Measurements from ENCODE around the gene CDHR3.

CDHR3 gene

DNA sequence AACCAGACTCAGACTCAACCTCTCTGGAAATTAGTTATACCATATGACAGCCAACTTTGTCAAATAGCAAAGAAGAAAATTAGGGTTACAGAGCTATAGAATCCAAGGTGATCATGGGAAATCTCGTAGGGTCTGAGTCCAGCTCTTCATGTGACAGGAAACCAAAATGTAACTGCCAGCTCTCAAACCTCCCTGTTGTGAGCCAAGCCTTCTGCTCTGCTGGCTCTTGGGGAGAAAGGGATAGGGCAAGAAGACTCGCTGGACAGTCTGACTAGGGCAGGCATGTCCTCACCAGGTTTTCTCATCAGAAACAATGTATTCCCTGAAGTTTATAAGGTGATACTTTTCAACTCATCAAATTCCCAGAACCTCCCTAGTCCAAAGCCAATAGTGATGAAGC lies 63.0 kb downstream of the CDHR3 start:
- no peak for DNase-seq (ENCODE audit: low read depth)

DNA sequence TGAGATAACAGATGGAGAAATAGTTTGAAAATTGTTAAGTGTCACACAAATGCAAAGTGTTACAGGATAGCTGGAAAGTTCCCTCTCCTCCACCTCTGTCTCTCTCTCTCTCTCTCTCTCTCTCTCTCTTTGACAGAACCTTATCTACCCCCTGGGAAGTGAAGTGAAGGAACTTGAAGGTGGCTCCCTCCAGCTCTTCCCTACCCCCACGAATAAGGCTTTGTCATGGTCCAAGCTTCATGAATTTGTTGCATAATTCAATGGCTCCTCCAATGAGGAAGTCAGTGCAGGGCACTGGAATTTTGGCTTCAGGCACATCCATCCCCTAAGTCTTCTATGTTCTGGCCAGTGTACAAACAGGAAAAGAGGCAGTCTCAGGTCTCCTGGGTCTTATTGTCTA lies 66.4 kb downstream of the CDHR3 start:
- DNase-seq (ENCODE audit: low read depth): no peak

DNA sequence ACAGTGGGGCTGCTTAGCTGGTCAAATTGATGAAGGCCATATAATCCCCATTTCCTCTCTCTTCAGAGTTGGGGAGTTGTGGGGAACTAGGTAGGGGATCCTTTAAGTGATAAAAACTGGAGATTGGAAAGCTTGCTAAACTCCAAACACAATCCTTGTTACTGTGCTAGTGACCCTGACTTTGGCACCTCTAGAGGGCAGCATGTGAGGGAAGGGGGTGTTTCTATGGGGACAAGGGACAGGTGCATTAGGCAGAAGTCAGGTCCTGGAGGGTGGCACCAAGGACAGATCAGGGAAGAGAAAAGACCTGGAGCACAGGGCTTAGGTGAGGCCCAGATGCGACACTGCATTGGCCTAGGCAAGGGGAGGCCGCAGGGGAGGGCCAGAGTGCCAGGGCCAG lies 66.9 kb downstream of the CDHR3 start:
- DNase-seq (ENCODE audit: low read depth): no peak

DNA sequence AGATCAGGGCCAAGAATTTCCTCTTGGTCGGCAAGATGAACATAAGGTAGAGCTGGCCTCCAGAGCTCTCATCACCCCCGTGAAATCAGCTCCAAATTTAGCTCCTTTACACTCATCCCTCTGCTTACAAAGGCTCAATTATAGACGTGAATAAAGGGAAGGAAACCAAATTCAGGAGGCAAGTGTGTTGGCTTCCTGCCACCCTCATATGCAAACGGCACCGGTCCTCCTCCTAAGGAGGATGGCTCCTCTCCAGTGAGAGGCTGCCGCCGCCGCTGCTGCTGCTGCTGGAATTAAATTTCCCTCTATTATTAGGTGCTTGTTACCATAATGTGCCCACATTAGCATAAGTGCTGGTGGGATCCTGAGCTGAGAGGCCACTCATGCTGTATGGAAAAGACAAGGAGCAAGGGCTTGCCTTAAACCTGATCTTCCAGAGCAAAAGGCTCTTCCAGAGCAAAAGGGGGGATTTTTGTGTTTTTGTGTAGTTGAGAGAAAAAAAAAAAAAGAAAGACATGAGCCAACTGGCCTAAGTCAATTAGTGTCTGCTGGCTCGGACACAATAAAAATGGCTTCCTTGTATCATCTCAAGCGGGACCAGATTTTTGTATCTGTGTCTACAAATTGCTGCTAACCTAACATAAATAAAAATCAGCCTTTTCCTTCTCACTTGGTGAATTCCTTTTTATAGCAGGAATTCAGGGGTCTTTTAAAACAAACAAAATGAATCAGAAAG lies 68.4 kb downstream of the CDHR3 start:
- DNase-seq (ENCODE audit: low read depth): no peak

DNA sequence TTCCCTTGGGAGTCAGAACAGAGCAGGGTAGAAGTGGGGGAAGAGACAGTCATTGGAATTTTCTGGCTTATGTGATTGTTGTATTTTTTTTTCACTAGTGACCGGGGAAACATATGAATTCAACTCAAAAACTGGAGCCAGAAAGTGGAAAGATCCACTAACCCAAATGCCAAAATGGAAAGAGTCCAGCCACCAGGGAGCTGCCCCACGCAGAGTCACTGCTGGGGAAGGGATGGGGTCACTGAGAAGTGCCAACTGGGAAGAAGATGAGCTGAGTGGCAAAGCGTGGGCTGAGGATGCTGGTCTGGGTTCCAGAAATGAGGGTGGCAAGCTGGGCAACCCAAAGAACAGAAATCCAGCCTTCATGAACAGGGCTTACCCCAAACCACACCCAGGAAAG lies 69.2 kb downstream of the CDHR3 start:
- no peak for DNase-seq (ENCODE audit: low read depth)

DNA sequence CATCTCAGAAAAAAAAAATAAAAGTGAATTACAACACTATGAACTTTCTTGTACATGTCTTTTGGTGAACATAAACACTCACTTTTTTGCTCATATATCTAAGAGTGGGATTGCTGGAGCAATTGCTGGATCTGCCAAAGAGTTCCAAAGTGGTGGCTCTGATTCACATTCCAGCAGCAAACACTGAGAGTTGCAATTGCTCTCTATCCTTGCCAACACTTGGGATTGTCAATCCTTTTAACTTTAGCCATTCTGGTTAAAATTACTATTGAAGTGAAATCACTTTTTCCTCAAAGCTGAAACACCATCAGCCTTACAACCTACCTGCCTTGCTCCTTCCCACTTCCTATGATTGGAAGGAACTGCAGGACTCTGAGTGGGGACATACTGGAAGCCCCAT lies 70.7 kb downstream of the CDHR3 start:
- DNase-seq (ENCODE audit: low read depth): no peak

DNA sequence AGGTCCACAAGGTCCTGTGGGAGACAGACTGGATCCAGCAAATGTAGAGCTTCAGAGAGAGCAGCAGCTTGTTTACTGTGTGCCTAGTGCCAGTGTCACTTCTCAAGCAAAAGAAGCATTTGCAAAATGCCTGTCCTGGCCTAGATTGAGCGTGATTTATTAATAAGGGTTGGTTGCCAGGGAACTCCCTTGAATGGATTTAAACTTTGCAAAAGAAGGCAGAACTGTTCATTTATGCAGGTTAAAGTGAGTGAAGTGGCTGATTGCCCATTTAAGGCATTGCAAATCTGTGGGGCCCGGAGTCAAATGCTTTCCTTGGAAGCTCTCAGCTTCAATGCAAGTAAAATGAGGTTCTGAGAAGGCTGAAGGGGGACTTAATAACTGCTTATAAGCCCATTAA lies 71.3 kb downstream of the CDHR3 start:
- DNase-seq (ENCODE audit: low read depth): no peak

DNA sequence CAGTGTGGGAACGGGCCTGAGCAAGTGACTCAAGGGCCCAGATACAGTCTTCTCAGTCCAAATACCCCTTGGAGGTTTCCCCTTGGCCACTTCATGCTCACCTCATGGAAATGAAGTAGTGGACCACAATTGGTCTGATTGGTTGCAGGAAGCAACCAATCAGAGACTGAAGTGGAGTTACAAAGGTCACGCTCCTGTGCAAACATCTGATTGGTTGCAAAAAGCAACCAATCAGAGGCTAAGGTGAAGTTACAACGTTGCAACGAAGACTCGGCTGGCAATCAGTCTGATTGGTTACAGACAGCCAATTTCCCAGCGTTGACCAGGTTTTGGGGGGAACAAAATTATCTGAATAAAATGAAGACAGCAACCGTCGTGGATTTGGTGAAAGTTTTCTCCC lies 72.5 kb downstream of the CDHR3 start:
- DNase-seq (ENCODE audit: low read depth): no peak

DNA sequence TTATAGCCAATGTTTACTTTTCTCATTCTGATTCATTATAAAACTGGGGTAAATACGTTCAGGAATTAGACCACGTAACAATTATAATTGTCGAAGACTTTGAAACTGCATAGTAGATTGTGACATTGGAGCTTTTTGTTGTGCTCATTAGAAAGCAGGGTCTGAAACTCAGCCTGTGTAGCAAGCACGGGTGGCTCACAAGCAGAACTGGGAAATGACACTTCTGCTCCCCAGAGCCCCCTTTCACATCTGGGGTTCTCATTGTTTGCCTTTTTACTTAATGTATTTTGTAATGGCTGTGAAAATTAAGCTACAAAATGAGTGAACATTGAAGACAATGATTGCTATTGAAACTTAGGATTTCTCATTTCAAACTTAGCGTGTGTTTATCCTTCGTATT lies 72.9 kb downstream of the CDHR3 start:
- no peak for DNase-seq (ENCODE audit: low read depth)

DNA sequence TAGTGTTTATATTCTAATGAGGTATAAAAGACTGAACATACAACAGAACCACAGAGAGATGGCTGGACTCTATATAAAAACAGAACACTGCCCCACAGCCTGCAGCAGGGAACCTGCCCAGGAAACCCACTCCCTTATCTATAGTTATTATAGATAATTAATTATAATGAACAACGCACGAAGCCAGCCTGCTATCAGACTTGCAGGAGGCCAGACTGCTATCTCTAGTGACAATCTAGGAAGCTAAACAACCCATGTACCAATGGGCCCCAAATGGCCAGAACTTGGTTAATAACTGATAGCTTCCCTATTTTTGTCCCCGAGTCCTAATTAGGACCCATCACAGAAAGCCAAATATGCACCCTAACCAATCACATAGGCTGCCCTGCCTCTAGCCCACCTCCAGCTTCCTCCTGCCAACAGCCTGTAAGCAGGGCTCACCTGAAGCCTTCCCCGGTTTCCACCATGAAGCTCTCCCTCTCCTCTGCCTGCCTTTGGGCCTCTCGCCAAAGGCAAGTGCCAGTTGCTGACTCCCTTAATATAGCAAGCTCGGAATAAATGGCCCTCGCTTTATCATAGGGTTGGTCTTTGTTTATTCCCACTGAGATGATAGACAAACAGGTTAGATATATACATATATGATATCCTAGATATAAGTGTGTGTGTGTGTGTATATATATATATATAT lies 74.6 kb downstream of the CDHR3 start:
- DNase-seq (ENCODE audit: low read depth): no peak

DNA sequence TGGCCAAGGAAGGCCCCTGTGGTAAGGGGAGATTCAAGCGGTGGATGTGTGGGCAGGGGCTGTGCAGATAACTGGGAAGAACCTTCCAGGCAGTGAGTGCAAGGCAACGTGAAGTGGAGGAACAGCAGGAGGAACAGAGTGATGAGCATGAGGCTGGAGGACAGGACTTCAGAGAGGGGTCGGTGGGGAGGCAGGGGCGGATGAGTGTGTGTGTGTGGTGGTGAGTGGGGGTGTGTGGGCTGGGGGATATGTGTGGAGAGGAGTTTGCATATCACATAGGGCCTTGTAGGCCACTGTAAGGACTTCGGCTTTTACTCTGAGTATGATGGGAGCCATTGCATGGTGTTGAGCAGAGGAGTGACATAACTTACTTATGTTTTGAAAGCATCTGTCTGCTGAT lies 75.2 kb downstream of the CDHR3 start:
- DNase-seq (ENCODE audit: low read depth): no peak

DNA sequence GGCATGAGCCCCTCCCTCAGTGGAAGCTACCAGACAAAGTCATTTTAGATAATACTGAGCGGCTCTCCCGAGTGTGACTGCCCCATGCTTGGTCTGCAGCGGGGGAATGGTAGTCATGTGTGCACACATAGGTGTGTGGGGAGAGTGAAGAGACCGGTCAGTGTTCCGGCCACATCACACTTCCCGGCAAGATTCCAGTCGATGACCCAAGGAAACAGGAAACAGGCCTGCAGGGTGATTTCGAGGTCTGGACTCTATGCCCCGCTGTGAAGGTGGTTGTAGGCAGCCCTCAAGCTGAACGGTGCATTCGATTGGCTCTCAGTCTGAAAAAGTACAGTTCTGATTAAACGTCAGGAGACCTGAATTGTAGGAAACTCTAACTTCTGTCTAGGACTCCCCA lies 75.9 kb downstream of the CDHR3 start:
- no peak for DNase-seq (ENCODE audit: low read depth)

DNA sequence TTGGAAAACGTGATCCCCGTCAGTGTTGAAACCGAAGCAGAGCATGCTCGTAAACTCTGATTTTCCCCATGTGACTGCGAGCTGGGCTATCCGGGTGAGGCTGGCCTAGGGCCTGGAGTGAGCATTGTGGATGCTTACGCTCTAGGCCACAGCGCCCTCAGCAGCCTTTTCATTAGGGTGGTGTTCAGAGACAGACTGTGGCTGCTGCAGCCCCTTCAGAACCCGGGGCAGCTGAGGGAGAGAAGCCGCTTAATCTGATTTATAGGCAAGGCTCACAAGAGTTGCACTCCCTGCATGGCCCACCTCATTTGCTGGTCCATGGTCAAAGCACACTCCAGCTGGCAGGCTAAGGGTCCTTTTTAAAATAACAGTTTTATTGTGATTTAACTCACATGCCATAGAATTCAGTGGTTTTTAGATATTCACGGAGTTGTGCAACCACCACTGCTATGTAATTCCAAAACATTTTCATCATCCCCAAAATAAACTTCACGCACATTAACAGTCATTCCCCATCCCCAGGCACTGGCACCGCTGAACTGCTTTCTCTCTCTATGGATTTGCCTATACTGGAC lies 76.5 kb downstream of the CDHR3 start:
- DNase-seq (ENCODE audit: low read depth): no peak

DNA sequence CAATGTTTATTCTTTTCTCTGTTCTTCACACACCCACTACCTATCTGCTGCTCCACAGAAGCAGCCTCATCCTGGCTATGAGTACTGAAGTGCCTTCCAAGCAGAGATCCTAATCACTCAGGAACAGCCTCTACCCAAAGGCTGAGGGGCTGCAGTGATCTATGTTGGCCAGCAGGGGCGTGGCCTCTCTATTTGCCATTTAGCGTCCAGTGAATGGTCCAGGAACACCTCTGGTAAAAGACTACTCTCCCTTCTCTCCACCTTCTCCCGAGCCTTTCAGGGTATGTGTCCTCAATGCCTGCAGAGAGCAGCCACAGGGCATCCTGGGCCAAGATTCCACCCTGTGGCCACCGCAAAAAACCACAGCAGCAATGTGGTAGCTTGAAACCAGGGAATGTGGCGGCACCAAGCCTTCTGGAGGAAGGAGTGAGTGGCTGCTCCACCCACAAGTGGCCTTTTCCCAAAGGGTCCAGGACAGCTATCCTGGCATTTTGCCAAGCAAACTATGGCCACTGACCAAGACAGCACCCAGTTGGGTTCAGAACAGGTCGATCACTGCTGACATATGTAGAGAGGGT lies 78.2 kb downstream of the CDHR3 start:
- DNase-seq (ENCODE audit: low read depth): no peak

DNA sequence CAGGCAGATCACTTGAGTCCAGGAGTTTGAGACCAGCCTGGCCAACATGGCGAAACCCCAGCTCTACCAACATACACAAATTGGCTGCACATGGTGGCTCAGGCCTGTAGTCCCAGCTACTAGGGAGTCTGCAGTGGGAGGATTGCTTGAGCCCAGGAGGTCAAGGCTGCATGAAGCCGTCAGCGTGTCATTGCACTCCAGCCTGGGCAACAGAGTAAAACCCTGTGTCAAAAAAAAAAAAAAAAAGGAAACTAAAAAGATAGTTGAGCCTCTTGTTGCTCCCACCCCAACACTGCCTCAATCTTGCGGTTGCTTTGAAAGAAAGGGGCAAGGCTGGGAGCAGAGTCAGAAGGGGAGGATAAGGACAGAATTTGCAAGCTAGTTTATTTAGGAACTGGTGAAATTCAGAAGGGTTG lies 79.1 kb downstream of the CDHR3 start:
- DNase-seq (ENCODE audit: low read depth): no peak

DNA sequence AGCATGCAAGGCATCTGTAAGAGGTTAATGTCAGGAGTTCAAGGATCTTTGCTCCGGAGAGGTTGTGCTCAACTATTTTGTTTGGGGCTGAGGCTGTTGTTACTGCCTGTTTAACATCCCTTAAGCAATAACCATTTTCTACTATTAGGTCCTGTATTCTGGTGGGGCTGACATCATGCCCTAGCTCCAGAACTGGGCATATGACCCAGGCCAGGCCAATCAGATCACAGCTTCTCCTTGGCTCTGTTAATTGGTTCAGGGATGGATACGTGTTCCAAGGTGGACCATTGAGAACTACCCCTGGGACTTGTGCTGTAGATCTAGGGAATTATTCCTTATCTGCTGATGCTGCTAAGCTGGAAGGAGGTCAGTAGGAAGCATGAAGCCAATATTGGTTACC lies 82.1 kb downstream of the CDHR3 start:
- DNase-seq (ENCODE audit: low read depth): no peak

DNA sequence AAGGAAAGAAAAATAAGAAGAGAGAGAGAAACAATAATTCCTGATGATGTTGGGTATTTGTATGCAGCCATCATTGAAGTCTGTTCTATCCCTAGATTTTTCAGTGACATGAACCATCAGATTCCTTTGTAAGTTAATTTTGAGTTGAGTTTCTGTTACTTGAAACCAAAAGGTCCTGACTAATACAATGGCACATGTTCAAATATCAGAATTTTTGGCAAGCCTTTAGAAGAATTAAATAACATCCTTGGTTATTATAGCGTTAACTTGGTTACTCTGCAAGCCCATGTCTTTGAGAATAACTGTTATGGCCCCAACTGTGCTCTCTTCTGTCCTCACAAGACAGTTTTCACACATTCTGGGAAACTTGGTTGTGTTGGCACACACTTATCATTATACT lies 82.5 kb downstream of the CDHR3 start:
- no peak for DNase-seq (ENCODE audit: low read depth)

DNA sequence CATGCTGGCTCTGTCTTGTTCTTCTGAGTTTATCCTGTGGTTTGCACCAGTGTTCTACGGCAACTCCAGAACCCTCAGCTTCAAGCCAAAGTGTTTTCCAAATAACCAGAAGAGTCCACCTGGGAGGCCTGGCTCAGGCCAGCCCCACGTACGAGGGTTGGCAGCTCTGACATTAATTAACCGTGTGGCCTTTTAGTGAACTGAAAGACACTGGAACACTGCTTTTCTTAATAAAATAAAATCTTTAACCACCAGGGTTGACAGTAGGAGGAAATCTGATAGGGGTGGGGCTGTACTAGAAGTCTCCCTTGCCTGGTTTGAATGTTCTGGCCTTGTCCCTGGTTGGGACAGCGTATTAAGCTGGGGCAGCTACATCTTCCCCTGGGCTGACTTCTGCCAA lies 84.1 kb downstream of the CDHR3 start:
- DNase-seq (ENCODE audit: low read depth): no peak

DNA sequence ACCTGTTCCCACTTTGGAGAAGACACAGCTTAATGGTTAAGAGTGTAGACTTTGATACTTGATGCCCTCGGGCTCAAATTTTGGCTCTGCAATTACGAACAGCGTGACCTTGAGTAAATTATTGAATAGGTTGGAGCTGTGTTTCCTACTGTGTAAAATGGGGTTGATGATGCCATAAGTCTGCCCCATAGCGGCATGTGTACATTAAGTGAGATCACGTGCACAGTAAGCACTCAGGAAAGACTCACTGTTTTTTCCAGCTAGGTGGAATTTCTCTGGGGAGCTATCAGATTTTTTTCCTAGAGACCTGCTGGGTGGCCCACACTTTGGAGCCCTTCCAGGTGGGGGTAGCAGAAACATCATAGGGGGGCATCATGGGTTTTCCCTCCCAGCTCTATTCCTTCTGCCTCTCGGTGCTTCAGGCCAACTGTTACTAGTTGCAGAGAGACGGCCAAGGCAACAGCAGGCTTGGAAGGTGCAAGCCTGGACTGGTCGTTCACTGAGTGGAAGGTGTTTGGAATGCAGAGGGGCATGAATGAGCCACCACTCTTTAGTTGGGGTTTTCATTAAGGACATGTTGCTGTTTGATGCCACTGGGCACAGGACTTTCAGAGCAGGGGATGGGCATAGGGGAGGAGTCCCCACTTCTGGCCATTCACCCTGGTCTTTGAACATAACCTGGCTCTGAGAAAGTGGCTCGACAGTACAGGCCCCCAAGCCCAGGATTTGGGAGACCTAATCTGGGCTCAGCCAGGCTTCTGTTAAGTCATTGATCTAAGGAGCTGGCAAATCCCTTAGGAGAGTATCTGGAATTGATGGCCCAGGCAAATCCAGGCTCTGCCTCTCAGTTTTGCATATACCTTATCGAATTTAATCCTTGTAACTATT lies 85.0 kb downstream of the CDHR3 start:
- DNase-seq (ENCODE audit: low read depth): no peak

DNA sequence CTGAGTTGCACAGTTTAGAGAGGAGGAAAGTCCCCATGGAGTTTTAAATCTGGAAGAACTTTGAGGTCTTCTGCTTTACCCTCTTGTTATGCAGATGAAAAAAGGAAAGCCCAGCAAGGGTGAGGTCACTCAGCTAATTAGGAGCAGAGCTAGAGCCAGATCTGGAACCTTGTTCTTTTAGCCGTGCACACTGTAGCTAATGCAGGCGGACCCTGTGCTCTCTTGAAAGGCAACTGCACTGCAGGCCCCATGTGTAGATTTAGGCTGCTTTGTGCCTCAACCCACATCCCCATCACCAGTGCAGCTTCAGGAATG lies 85.6 kb downstream of the CDHR3 start:
- DNase-seq (ENCODE audit: low read depth): no peak

DNA sequence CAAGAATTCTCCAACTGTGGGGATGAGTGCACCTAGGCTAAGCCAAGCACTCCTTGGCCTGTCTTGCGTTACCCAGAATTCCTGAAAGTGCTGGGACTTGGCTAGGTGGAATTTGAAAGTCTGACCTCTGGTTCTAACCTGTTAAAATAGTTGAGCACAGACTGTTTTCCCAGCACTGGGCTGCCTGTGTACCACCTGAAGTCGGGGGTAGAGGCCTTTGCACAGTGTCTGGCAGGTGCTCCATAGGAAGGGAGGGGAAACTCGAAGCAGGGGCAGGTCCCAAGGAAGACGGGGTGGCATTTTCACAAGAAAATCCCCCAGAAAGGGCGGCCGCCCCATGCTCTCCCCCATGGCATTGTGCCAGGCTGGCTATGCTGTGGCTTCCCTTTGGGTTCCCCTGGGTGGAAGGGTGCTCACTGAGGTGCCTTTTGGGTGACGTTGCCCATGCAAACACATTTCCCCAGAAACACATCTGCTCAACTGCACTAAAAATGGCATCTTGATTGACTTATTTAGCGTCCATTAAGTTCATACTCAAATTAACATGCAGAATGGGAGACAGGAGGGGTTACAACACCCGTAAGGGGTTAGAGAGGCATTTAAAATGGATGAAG lies 86.2 kb downstream of the CDHR3 start:
- DNase-seq (ENCODE audit: low read depth): no peak
